ENCODE results near the gene FFAR2. TPM values are rescaled to one million over a fixed set of nuclear protein-coding genes. Genes with fewer than 3 reads are reported as not detected.
"Not testable (repeated sequence)": the region's sequence is repeated elsewhere in the genome, so short reads cannot be mapped to it uniquely, and the experiment has no call there.

FFAR2 gene
- total RNA-seq, 1 donor from 2014 or later, result not detected

GRCh38 chr19:35419805-35420204 lies 28.3 kb upstream of the FFAR2 start:
- no peaks in the 10 kb centered on the region for H3K36me3 ChIP-seq (ENCODE audit: control insufficient read depth, insufficient read depth, low read length)
- DNase-seq (ENCODE audit: low read depth), result no peak
- H3K27me3 ChIP-seq (ENCODE audit: control insufficient read depth, insufficient read depth, low read length), result no peaks in the 10 kb centered on the region
- TF ChIP-seq CTCF (IDR thresholded peaks at IDR 0.05; ENCODE audit: insufficient read depth, low read length, poor library complexity, severe bottlenecking), result no peak
- H3K4me3 ChIP-seq (ENCODE audit: low read depth, low read length), result no peak overlapping the region

- Histone ChIP-seq H3K4me3 (ENCODE audit: low read depth, low read length) (no peak overlapping the region), H3K27me3 (ENCODE audit: control insufficient read depth, insufficient read depth, low read length) (no peaks in the 10 kb centered on the region), H3K36me3 (ENCODE audit: control insufficient read depth, insufficient read depth, low read length) (no peaks in the 10 kb centered on the region)
- no peak for DNase-seq (ENCODE audit: low read depth)
- TF ChIP-seq CTCF (IDR thresholded peaks at IDR 0.05; ENCODE audit: insufficient read depth, low read length, poor library complexity, severe bottlenecking), result no peak
Measured at GRCh38 chr19:35421362-35421761, 26.7 kb upstream of the FFAR2 start.

GRCh38 chr19:35423406-35423805 lies 24.7 kb upstream of the FFAR2 start:
- not testable (repeated sequence) for H3K4me3 ChIP-seq (ENCODE audit: low read depth, low read length); H3K27me3 ChIP-seq (ENCODE audit: control insufficient read depth, insufficient read depth, low read length); H3K36me3 ChIP-seq (ENCODE audit: control insufficient read depth, insufficient read depth, low read length); DNase-seq (ENCODE audit: low read depth)

GRCh38 chr19:35425682-35426081 lies 22.4 kb upstream of the FFAR2 start:
- Histone ChIP-seq H3K27me3 (ENCODE audit: control insufficient read depth, insufficient read depth, low read length) (no peaks in the 10 kb centered on the region), H3K4me3 (ENCODE audit: low read depth, low read length) (no peak overlapping the region), H3K36me3 (ENCODE audit: control insufficient read depth, insufficient read depth, low read length) (no peaks in the 10 kb centered on the region)
- TF ChIP-seq CTCF (IDR thresholded peaks at IDR 0.05; ENCODE audit: insufficient read depth, low read length, poor library complexity, severe bottlenecking), result no peak
- no peak for DNase-seq (ENCODE audit: low read depth)

- DNase-seq (ENCODE audit: low read depth), result no peak
- H3K27me3 ChIP-seq (ENCODE audit: control insufficient read depth, insufficient read depth, low read length), result no peaks in the 10 kb centered on the region
- H3K36me3 ChIP-seq (ENCODE audit: control insufficient read depth, insufficient read depth, low read length), result no peaks in the 10 kb centered on the region
- TF ChIP-seq CTCF (IDR thresholded peaks at IDR 0.05; ENCODE audit: insufficient read depth, low read length, poor library complexity, severe bottlenecking), result no peak
- no peak overlapping the region for H3K4me3 ChIP-seq (ENCODE audit: low read depth, low read length)
Measured at GRCh38 chr19:35427187-35427586, 20.9 kb upstream of the FFAR2 start.

GRCh38 chr19:35429698-35430408 lies 18.2 kb upstream of the FFAR2 start:
- no peak for TF ChIP-seq CTCF (IDR thresholded peaks at IDR 0.05; ENCODE audit: insufficient read depth, low read length, poor library complexity, severe bottlenecking)
- Histone ChIP-seq H3K27me3 (ENCODE audit: control insufficient read depth, insufficient read depth, low read length) (peaks cover 3% of the 10 kb centered on the region), H3K4me3 (ENCODE audit: low read depth, low read length) (no peak overlapping the region), H3K36me3 (ENCODE audit: control insufficient read depth, insufficient read depth, low read length) (no peaks in the 10 kb centered on the region)
- no peak for DNase-seq (ENCODE audit: low read depth)

Data from kidney epithelial cell (primary cell).